Activated T-helper 9 cell treated with anti-CD3 and anti-CD28 coated beads, Interleukin-2, amount 50 U/mL, for 16 hours (primary cell): ENCODE results near the gene BCDIN3D.
"Not testable (repeated sequence)": the region's sequence is repeated elsewhere in the genome, so short reads cannot be mapped to it uniquely, and the experiment has no call there.

Experiments used
- DNase-seq: peaks from one replicate; pipeline ENCODE4 v3.0.0-alpha.2; 2020; ENCODE audit warnings: low read depth

BCDIN3D gene

DNA sequence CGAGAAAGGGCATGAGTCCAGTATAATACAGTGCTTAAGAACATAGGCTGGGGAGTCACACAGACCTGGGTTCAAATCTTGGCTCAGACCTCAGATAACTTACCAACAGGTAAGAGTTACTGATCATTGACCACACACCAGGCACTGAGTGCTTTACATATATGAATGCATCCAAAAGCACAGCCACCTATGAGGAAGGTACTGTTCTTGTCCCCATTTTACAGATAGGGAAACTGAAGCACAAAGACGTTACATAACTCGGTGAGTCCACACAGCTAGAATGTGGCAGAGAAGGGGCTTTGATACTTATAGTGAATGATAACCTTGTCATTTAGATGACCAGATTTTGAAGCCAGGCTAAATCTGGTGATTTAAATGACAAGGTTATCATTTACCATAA, 33.2 kb upstream of the BCDIN3D start:
- no peak for DNase-seq

GRCh38 chr12:49875115-49875720, 32.3 kb upstream of the BCDIN3D start:
- no peak for DNase-seq

- no peak for DNase-seq
Observed at GRCh38 chr12:49874142-49874897, 31.4 kb upstream of the BCDIN3D start.

GRCh38 chr12:49873361-49873934, 30.5 kb upstream of the BCDIN3D start:
- DNase-seq = no peak

- no peak for DNase-seq
Observed at GRCh38 chr12:49872781-49873181, 29.9 kb upstream of the BCDIN3D start.

DNA sequence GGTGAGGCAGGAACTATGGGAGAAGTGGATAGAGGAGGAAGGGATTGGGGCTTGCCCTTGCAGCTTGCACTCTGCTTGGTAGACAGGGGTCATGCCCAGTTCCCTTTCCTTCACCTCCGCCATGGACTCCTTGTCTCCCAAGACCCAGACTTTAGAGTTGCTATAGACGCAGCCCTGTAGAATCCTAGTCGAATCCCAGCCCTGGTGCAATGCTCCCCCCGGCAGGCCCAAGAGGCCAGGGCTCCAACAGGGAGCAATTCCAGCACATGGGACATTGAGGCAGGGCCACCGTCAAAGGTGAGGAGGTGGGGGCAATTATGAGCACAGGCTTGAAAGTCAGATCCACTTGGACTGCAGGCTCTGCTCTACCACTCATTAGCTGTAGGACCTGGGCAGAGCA, 29.5 kb upstream of the BCDIN3D start:
- DNase-seq = no peak

- not testable (repeated sequence) for DNase-seq
Observed at GRCh38 chr12:49871811-49872251, 28.9 kb upstream of the BCDIN3D start.

DNA sequence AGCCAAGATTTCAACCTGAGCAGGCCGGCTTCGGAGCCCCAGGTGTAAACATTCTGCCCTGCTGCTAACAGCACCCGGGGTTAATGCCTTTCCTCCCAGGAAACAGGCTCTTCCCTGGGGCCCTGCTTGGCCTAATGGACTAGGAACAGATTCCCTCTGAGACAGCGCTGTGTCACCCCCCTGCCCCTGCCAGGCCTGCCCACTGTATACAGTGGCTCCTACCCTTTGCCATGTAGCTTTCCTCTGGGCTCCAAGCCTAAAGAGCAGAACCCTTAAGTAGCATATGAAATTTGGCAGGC, 28.3 kb upstream of the BCDIN3D start:
- no peak for DNase-seq

DNA sequence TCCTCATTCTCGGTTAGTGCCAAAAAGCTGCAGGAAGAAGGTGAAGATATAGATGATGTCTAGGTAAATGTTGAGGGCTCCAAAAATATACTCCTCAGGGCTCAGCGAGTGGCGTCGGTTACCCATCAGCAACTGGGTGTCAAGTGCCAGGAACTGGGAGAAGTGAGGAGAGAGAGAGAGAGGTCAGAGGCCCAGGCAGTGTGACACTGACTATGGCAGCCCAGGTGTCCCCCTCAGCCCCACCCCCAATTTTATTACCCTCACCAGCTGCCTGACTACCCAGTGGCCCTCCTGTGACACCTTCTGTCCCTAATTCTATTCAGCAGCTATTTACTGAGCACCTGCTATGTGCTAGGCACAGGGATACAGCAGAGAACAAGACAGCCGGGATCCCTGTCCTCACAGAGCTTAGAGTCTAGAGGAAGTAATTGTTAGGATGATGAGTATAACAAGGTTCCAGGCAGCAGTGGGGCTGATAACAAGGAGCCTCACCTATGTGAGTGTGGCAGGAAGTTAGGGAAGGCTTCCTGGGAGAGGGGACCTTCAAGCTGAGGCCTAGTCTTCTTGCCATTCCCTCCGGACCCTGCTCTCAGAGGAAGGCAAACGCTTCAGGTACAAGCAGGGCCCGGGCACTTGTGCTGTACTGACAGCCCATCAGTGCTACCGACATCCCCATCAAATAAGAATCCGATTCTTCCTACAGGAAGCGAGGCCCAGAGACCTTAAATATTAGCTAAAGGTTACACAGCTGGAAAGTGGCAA, 27.8 kb upstream of the BCDIN3D start:
- DNase-seq = no peak

DNA sequence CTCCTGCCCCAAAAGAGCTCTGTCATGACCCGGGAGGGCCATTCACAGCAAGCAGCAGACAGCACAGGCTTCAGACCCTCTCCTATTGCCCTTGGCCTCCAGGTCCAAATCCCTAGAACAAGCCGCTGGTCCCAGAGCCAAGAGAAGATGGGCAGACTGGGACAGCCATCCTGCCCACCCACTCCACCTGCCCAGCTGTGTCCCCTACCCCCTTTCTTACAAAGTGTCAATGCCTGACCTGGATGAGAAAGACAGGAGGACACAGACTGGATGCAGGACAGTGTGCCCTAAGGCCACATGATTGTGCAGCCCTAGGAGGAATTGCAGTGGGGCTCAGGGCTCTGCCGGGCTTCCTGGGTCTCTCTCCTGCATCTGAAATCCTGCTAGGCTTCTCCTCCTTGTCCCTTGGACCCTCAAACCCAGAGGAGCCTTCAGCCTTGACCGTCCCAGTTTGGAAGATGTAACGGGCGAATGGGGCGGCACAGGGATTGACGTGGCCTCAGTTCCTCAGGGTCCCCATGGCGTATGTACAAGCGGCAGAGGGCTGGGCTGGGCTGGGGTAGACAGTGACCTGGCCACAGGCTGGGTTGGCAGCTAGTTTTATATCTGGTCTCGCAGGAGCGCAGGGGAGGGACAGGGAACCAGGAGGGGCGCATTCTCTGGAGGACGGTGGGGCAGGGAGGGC, 27.1 kb upstream of the BCDIN3D start:
- DNase-seq = no peak

- DNase-seq = no peak
Observed at GRCh38 chr12:49868952-49869815, 26.3 kb upstream of the BCDIN3D start.

GRCh38 chr12:49868449-49868848, 25.5 kb upstream of the BCDIN3D start:
- DNase-seq = no peak

- no peak for DNase-seq
Observed at GRCh38 chr12:49867570-49868341, 24.9 kb upstream of the BCDIN3D start.

- peak; percentile 54 for DNase-seq
Observed at GRCh38 chr12:49866859-49867569, 24.1 kb upstream of the BCDIN3D start.

- no peak for DNase-seq
Observed at GRCh38 chr12:49865782-49866135, 22.9 kb upstream of the BCDIN3D start.

- DNase-seq = no peak
Observed at GRCh38 chr12:49865109-49865781, 22.3 kb upstream of the BCDIN3D start.

- no peak for DNase-seq
Observed at GRCh38 chr12:49864798-49865090, 21.8 kb upstream of the BCDIN3D start.

DNA sequence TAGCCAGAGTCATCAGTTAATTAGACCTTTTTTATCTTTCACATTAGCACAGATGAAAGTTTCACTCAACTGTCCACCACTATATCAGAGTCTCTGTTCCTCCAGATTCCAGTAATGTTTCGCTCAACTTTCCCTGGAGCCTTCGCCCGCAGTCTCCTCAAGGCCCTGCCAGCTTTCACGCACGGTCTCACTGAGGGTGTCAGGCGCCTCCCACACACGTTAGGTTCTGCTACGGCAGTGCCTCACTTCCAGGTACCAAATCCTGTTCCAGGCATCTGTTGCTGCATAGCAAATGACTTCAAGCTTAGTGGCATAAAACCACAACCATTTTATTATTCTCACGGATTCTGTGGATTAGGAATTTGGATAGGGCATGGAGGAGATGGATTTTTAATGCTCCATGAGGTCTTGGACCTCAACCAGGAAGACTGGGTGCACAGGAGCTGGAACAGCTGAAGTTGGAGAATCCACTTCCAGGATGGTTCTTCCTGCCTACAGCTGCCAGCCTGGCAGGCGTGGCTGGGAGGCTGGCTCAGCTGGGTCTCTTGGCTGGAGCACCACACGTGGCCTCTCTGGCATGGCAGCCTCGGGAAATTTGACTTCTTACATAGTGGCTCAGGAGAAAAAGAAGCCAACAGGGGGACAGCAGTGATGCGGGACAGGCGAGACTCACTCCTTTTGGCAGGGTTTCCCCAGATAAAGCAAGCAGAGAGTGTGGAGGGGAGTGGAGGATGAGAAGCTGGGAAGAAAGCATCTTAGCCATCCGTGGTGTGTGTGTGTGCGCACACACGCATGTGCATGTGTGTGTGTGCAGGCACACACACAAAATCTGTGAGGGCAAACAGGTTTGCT, 21.3 kb upstream of the BCDIN3D start:
- no peak for DNase-seq

GRCh38 chr12:49860921-49861320, 18.0 kb upstream of the BCDIN3D start:
- DNase-seq = not testable (repeated sequence)
